ENCODE results near the gene POLN. TPM values are rescaled to one million over a fixed set of nuclear protein-coding genes. Genes with fewer than 3 reads are reported as not detected.

POLN gene
- total and polyA plus RNA-seq, 2 experiments from 2014 or later = 1.7 to 2.0 TPM

- 78% methylated on average over 12 of the region's 12 CpGs for WGBS (ENCODE audit: low lambda C conversion rate, missing lambda C conversion rate)
- DNase-seq (ENCODE audit: low spot score) = no peak
- Histone ChIP-seq H3K27ac (no peak overlapping the region), H3K36me3 (replicated peaks; ENCODE audit: insufficient read depth, low read depth) (no peaks in the 10 kb centered on the region), H3K79me2 (no peaks in the 10 kb centered on the region), H2AFZ (no peak overlapping the region), H3K9me2 (replicated peaks; ENCODE audit: insufficient read depth) (no peaks in the 10 kb centered on the region), H3K9me3 (ENCODE audit: low read depth) (no peaks in the 10 kb centered on the region), H3K27me3 (no peaks in the 10 kb centered on the region), H3K4me3 (no peak overlapping the region), H3K4me2 (no peak overlapping the region), H4K20me1 (ENCODE audit: insufficient read depth, poor library complexity, severe bottlenecking) (no peaks in the 10 kb centered on the region), H3K4me1 (ENCODE audit: insufficient read depth) (peaks cover 5% of the 10 kb centered on the region)
- TF ChIP-seq EZH2 (IDR thresholded peaks at IDR 0.05; ENCODE audit: borderline replicate concordance) (no peak), CTCF (IDR thresholded peaks at IDR 0.05; ENCODE audit: poor library complexity) (no peak), EZH2phosphoT487 (IDR thresholded peaks at IDR 0.05; ENCODE audit: low read depth, severe bottlenecking, unreplicated experiment) (no peak)
Observed at GRCh38 chr4:2168469-2169319, 73.2 kb downstream of the POLN start.

DNA sequence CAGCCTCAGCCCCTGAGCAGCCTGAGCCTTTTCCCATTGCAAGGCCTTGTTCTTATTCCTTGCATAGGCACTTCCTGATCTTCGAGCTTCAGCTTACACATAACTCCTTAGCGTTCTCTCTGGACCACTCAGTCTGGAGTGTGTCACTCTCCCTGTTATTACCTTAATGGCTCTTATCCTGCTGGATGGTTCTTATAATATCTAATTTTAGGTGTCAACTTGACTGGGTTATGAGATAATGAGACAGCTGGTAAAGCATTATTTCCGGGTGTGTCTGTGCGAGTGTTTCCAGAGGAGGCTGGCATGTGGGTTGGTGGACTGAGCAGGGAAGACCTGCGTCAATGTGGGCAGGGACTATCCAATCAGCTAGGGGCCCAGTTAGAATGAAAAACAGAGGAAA, 75.7 kb downstream of the POLN start:
- Histone ChIP-seq H2AFZ (no peak overlapping the region), H3K27me3 (no peaks in the 10 kb centered on the region), H3K79me2 (no peaks in the 10 kb centered on the region), H3K4me2 (no peak overlapping the region), H3K27ac (no peak overlapping the region), H3K36me3 (replicated peaks; ENCODE audit: insufficient read depth, low read depth) (no peaks in the 10 kb centered on the region), H3K4me1 (ENCODE audit: insufficient read depth) (peaks cover 5% of the 10 kb centered on the region), H4K20me1 (ENCODE audit: insufficient read depth, poor library complexity, severe bottlenecking) (no peaks in the 10 kb centered on the region), H3K9me3 (ENCODE audit: low read depth) (no peaks in the 10 kb centered on the region), H3K9me2 (replicated peaks; ENCODE audit: insufficient read depth) (no peaks in the 10 kb centered on the region), H3K4me3 (no peak overlapping the region)
- DNase-seq (ENCODE audit: low spot score) = no peak
- TF ChIP-seq CTCF (IDR thresholded peaks at IDR 0.05; ENCODE audit: poor library complexity) (no peak), EZH2phosphoT487 (IDR thresholded peaks at IDR 0.05; ENCODE audit: low read depth, severe bottlenecking, unreplicated experiment) (no peak)
- WGBS (ENCODE audit: low lambda C conversion rate, missing lambda C conversion rate) = 76% methylated on average over 5 of the region's 5 CpGs

DNA sequence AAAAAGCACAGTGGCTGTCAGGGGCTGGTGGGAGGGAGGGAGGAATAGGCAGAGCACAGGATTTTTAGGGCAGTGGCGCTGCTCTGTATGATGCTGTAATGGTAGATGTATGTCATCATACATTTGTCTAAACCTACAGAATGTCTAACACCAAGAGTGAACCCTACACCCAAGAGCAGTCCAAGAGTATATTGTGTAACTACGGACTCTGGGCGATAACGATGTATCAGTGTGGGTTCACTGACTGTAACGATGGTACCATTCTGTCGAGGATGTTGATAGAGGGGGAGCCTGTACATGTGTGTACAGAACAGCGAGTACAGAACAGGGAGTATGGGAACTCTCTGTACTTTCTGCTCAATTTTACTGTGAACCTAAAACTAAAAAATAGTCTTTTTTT, 76.5 kb downstream of the POLN start:
- Histone ChIP-seq H3K36me3 (replicated peaks; ENCODE audit: insufficient read depth, low read depth) (no peaks in the 10 kb centered on the region), H3K79me2 (no peaks in the 10 kb centered on the region), H3K27ac (no peak overlapping the region), H3K4me1 (ENCODE audit: insufficient read depth) (peaks cover 5% of the 10 kb centered on the region), H4K20me1 (ENCODE audit: insufficient read depth, poor library complexity, severe bottlenecking) (no peaks in the 10 kb centered on the region), H3K27me3 (no peaks in the 10 kb centered on the region), H3K4me2 (no peak overlapping the region), H3K4me3 (no peak overlapping the region), H3K9me3 (ENCODE audit: low read depth) (no peaks in the 10 kb centered on the region), H3K9me2 (replicated peaks; ENCODE audit: insufficient read depth) (no peaks in the 10 kb centered on the region), H2AFZ (no peak overlapping the region)
- TF ChIP-seq EZH2 (IDR thresholded peaks at IDR 0.05; ENCODE audit: borderline replicate concordance) (no peak), EZH2phosphoT487 (IDR thresholded peaks at IDR 0.05; ENCODE audit: low read depth, severe bottlenecking, unreplicated experiment) (no peak), CTCF (IDR thresholded peaks at IDR 0.05; ENCODE audit: poor library complexity) (no peak)
- WGBS (ENCODE audit: low lambda C conversion rate, missing lambda C conversion rate) = 89% methylated on average over 7 of the region's 7 CpGs
- DNase-seq (ENCODE audit: low spot score) = no peak
